HG03196 (cell line): ENCODE data around the gene TECR.
"Not testable (repeated sequence)": the region's sequence is repeated elsewhere in the genome, so short reads cannot be mapped to it uniquely, and the experiment has no call there.

Experiments used
- ATAC-seq: cut with Tn5 transposase; IDR thresholded peaks from one replicate; pipeline ENCODE4 v1.9.1; 2021; ENCODE audit not compliant: unreplicated experiment

The TECR gene

GRCh38 chr19:14533450-14533849 lies 4.1 kb downstream of the TECR start:
- ATAC-seq: no peak

- ATAC-seq: no peak
Observed at GRCh38 chr19:14536926-14537692, 7.7 kb downstream of the TECR start.

GRCh38 chr19:14540741-14541525 lies 11.5 kb downstream of the TECR start:
- no peak for ATAC-seq

- not testable (repeated sequence) for ATAC-seq
Observed at GRCh38 chr19:14541979-14542378, 12.6 kb downstream of the TECR start.

- no peak for ATAC-seq
Observed at GRCh38 chr19:14542711-14543328, 13.4 kb downstream of the TECR start.

GRCh38 chr19:14544047-14544446 lies 14.7 kb downstream of the TECR start:
- ATAC-seq: no peak

GRCh38 chr19:14544977-14545715 lies 15.8 kb downstream of the TECR start:
- ATAC-seq: no peak

GRCh38 chr19:14545716-14546082 lies 16.3 kb downstream of the TECR start:
- no peak for ATAC-seq

- no peak for ATAC-seq
Observed at GRCh38 chr19:14550201-14550754, 20.9 kb downstream of the TECR start.

- not testable (repeated sequence) for ATAC-seq
Observed at GRCh38 chr19:14551134-14552005, 22.0 kb downstream of the TECR start.

- not testable (repeated sequence) for ATAC-seq
Observed at GRCh38 chr19:14552006-14552360, 22.6 kb downstream of the TECR start.

- ATAC-seq: no peak
Observed at GRCh38 chr19:14553042-14553938, 23.9 kb downstream of the TECR start.

GRCh38 chr19:14553939-14554243 lies 24.5 kb downstream of the TECR start:
- ATAC-seq: no peak

GRCh38 chr19:14554382-14554812 lies 25.0 kb downstream of the TECR start:
- ATAC-seq: no peak

GRCh38 chr19:14555918-14556661 lies 26.7 kb downstream of the TECR start:
- no peak for ATAC-seq

GRCh38 chr19:14556662-14557188 lies 27.3 kb downstream of the TECR start:
- no peak for ATAC-seq

- ATAC-seq: no peak
Observed at GRCh38 chr19:14558370-14559066, 29.1 kb downstream of the TECR start.
